ENCODE results near the gene MRPL47. TPM values are rescaled to one million over a fixed set of nuclear protein-coding genes. Genes with fewer than 3 reads are reported as not detected.

MRPL47 gene
- total and polyA plus RNA-seq, 3 donors from 2014 or later: 30.0 to 88.6 (median 36.1) TPM

GRCh38 chr3:179624451-179624850 is 20.0 kb upstream of the MRPL47 start:
- H3K27me3 ChIP-seq: no peaks in the 10 kb centered on the region
- H3K4me3 ChIP-seq: no peak overlapping the region
- no peak overlapping the region for H3K27ac ChIP-seq
- TF ChIP-seq POLR2A (IDR thresholded peaks at IDR 0.05): no peak
- no peak for TF ChIP-seq CTCF (IDR thresholded peaks at IDR 0.05)
- H3K9me3 ChIP-seq: no peaks in the 10 kb centered on the region
- no peaks in the 10 kb centered on the region for H3K4me1 ChIP-seq
- no peak for DNase-seq
- intact Hi-C loops (cut with DNase I; ENCODE audit: low total_unique reads): no loop called here
- 71 to 87% methylated on average over 3 of the region's 3 CpGs for WGBS, 2 donors
- H3K36me3 ChIP-seq (ENCODE audit: low read depth, missing control alignments): no peaks in the 10 kb centered on the region

- H3K36me3 ChIP-seq (ENCODE audit: low read depth, missing control alignments): no peaks in the 10 kb centered on the region
- H3K27ac ChIP-seq: no peak overlapping the region
- no peak for DNase-seq
- H3K9me3 ChIP-seq: no peaks in the 10 kb centered on the region
- H3K27me3 ChIP-seq: no peaks in the 10 kb centered on the region
- no peaks in the 10 kb centered on the region for H3K4me1 ChIP-seq
- 90 to 91% methylated on average over 2 of the region's 2 CpGs for WGBS, 2 donors
- H3K4me3 ChIP-seq: no peak overlapping the region
- TF ChIP-seq POLR2A (IDR thresholded peaks at IDR 0.05) (no peak), CTCF (IDR thresholded peaks at IDR 0.05) (no peak)
- intact Hi-C loops (cut with DNase I; ENCODE audit: low total_unique reads): no loop called here
These were observed 17.6 kb upstream of the MRPL47 start for GRCh38 chr3:179622023-179622422.

GRCh38 chr3:179615458-179616173 is 11.2 kb upstream of the MRPL47 start:
- no peak for TF ChIP-seq POLR2A (IDR thresholded peaks at IDR 0.05)
- no peak for TF ChIP-seq CTCF (IDR thresholded peaks at IDR 0.05)
- Histone ChIP-seq H3K4me3 (no peak overlapping the region), H3K27me3 (no peaks in the 10 kb centered on the region), H3K4me1 (no peaks in the 10 kb centered on the region), H3K36me3 (ENCODE audit: low read depth, missing control alignments) (no peaks in the 10 kb centered on the region), H3K27ac (no peak overlapping the region), H3K9me3 (no peaks in the 10 kb centered on the region)
- intact Hi-C loops (cut with DNase I; ENCODE audit: low total_unique reads): no loop called here
- DNase-seq: no peak
- WGBS, 2 donors: 68 to 75% methylated on average over 4 of the region's 4 CpGs

- no peak overlapping the region for H3K27ac ChIP-seq
- no peak overlapping the region for H3K4me3 ChIP-seq
- no peak for DNase-seq
- no peaks in the 10 kb centered on the region for H3K4me1 ChIP-seq
- H3K36me3 ChIP-seq (ENCODE audit: low read depth, missing control alignments): no peaks in the 10 kb centered on the region
- intact Hi-C loops (cut with DNase I; ENCODE audit: low total_unique reads): no loop called here
- no peak for TF ChIP-seq POLR2A (IDR thresholded peaks at IDR 0.05)
- no peak for TF ChIP-seq CTCF (IDR thresholded peaks at IDR 0.05)
- WGBS, 2 donors: 57 to 68% methylated on average over 2 of the region's 2 CpGs
- H3K27me3 ChIP-seq: no peaks in the 10 kb centered on the region
- H3K9me3 ChIP-seq: no peaks in the 10 kb centered on the region
These were observed 9.4 kb upstream of the MRPL47 start for GRCh38 chr3:179613807-179614206.

GRCh38 chr3:179610066-179610465 is 5.6 kb upstream of the MRPL47 start:
- WGBS, 2 donors: 93 to 99% methylated on average over 4 of the region's 4 CpGs
- H3K36me3 ChIP-seq (ENCODE audit: low read depth, missing control alignments): no peaks in the 10 kb centered on the region
- no peak overlapping the region for H3K4me3 ChIP-seq
- H3K27me3 ChIP-seq: no peaks in the 10 kb centered on the region
- no peaks in the 10 kb centered on the region for H3K9me3 ChIP-seq
- no peak for DNase-seq
- H3K4me1 ChIP-seq: no peaks in the 10 kb centered on the region
- no peak for TF ChIP-seq CTCF (IDR thresholded peaks at IDR 0.05)
- no peak for TF ChIP-seq POLR2A (IDR thresholded peaks at IDR 0.05)
- intact Hi-C loops (cut with DNase I; ENCODE audit: low total_unique reads): no loop called here
- H3K27ac ChIP-seq: no peak overlapping the region
